ENCODE measurements around the gene ASCL5. TPM values are rescaled to one million over a fixed set of nuclear protein-coding genes. Genes with fewer than 3 reads are reported as not detected.

ASCL5 gene
- total and polyA plus RNA-seq, 2 of the 13 experiments (the other 11 are each of a cell fraction or from before 2014, with no cell fraction given) = not detected

DNA sequence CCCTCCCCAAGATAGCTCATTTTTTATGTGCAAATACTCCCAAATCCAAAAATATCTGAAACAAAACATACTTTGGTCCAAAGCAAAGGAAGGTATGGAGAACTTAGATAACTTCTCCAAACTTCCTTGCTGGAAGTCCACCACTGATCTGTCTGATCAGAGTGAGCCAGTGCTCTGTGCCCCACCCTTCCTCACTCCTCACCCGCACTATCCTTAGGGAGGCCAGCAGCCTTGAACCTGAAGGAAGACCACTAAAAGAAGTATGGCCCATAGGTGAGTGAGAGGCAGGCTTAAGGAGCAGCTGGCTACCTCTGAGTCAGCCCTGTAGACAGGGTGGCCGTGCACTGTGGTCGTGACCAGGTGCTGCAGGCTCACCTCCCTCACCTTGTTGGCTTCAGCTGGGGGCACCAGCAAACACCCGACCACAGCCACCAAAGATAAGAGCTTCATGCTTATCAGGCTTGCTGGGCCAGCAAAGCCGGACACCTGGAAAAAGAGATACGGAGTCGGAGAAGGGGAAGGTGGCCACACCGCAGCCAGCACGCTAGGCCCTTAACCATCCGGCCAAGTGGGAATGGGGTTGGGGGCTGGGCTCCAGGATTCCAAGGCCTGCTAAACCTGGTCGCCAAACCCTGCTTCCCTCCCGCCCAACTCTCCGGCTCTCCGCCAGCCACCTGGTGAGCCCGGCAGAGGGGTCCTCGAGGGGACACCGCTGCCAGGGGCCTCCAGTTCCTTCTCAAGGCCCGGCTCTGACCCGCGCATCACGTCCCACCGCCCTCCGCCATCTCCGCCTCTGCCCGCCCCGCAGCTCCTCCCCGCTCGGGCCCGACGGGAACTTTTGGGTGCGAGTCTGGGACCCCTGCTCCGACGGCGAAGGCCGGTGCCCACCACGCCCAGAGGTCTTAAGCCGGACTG, 26.7 kb upstream of the ASCL5 start (continued):
- TF ChIP-seq SCMH1 (CRISPR knock-in tag; IDR thresholded peaks at IDR 0.05; ENCODE audit: borderline replicate concordance) (no peak), ZNF337 (CRISPR knock-in tag; IDR thresholded peaks at IDR 0.05; ENCODE audit: borderline replicate concordance, low read depth) (no peak), AGO1 (IDR thresholded peaks at IDR 0.05; ENCODE audit: low read depth, low read length, poor library complexity, severe bottlenecking) (peak; percentile 56), TCF7 (IDR thresholded peaks at IDR 0.05; ENCODE audit: low read depth) (no peak), ZNF607 (CRISPR knock-in tag; IDR thresholded peaks at IDR 0.05; ENCODE audit: borderline replicate concordance) (no peak), ZNF317 (CRISPR knock-in tag; IDR thresholded peaks at IDR 0.05) (0 out of 2 replicates have a peak, but pooled peaks have one; percentile 46), ZNF768 (CRISPR knock-in tag; IDR thresholded peaks at IDR 0.05) (0 out of 2 replicates have a peak, but pooled peaks have one; percentile 19), PHF8 (CRISPR knock-in tag; IDR thresholded peaks at IDR 0.05) (peak; percentile 74), PHF21A (CRISPR knock-in tag; IDR thresholded peaks at IDR 0.05) (no peak), KAT7 (CRISPR knock-in tag; IDR thresholded peaks at IDR 0.05; ENCODE audit: borderline replicate concordance) (no peak), CENPX (CRISPR knock-in tag; IDR thresholded peaks at IDR 0.05) (no peak), ZNF562 (CRISPR knock-in tag; IDR thresholded peaks at IDR 0.05; ENCODE audit: borderline replicate concordance) (no peak), ZMYM4 (CRISPR knock-in tag; IDR thresholded peaks at IDR 0.05) (peak; percentile 9; the same call in 1 of the 2 replicates), ZNF777 (CRISPR knock-in tag; IDR thresholded peaks at IDR 0.05) (peak; percentile 85), ZNF292 (CRISPR knock-in tag; IDR thresholded peaks at IDR 0.05; ENCODE audit: borderline replicate concordance, low read depth) (0 out of 2 replicates have a peak, but pooled peaks have one; percentile 49), NONO (IDR thresholded peaks at IDR 0.05) (no peak), NONO (CRISPR knock-in tag; conservative IDR thresholded peaks at IDR 0.05) (no peak), GABPB1 (CRISPR knock-in tag; IDR thresholded peaks at IDR 0.05) (peak; percentile 41; the same call in 1 of the 2 replicates), ZNF17 (CRISPR knock-in tag; IDR thresholded peaks at IDR 0.05) (no peak), ZNF20 (CRISPR knock-in tag; IDR thresholded peaks at IDR 0.05) (no peak)
- TF ChIP-seq, protein P1, sequence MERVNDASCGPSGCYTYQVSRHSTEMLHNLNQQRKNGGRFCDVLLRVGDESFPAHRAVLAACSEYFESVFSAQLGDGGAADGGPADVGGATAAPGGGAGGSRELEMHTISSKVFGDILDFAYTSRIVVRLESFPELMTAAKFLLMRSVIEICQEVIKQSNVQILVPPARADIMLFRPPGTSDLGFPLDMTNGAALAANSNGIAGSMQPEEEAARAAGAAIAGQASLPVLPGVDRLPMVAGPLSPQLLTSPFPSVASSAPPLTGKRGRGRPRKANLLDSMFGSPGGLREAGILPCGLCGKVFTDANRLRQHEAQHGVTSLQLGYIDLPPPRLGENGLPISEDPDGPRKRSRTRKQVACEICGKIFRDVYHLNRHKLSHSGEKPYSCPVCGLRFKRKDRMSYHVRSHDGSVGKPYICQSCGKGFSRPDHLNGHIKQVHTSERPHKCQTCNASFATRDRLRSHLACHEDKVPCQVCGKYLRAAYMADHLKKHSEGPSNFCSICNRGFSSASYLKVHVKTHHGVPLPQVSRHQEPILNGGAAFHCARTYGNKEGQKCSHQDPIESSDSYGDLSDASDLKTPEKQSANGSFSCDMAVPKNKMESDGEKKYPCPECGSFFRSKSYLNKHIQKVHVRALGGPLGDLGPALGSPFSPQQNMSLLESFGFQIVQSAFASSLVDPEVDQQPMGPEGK (CRISPR knock-in tag; IDR thresholded peaks at IDR 0.05) = no peak; the same call in 1 of the 2 replicates
- TF ChIP-seq, protein P2, sequence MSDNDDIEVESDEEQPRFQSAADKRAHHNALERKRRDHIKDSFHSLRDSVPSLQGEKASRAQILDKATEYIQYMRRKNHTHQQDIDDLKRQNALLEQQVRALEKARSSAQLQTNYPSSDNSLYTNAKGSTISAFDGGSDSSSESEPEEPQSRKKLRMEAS (IDR thresholded peaks at IDR 0.05) = peak; percentile 35; the same call in 1 of the 2 replicates
- TF ChIP-seq, protein P3, sequence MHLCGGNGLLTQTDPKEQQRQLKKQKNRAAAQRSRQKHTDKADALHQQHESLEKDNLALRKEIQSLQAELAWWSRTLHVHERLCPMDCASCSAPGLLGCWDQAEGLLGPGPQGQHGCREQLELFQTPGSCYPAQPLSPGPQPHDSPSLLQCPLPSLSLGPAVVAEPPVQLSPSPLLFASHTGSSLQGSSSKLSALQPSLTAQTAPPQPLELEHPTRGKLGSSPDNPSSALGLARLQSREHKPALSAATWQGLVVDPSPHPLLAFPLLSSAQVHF (CRISPR knock-in tag; IDR thresholded peaks at IDR 0.05) = no peak
- TF ChIP-seq, protein P4, sequence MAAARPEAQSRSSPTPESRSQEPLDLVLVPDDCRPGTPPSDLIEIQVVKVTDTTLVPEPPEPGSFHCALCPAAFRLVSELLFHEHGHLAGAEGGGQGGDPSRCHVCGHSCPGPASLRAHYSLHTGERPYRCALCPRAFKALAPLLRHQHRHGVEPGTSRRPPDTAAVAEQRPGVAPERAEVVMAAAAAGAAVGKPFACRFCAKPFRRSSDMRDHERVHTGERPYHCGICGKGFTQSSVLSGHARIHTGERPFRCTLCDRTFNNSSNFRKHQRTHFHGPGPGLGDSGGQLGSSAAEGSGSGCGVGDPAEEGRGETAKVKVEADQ (CRISPR knock-in tag; IDR thresholded peaks at IDR 0.05; ENCODE audit: borderline replicate concordance) = no peak
- TF ChIP-seq, protein P5, sequence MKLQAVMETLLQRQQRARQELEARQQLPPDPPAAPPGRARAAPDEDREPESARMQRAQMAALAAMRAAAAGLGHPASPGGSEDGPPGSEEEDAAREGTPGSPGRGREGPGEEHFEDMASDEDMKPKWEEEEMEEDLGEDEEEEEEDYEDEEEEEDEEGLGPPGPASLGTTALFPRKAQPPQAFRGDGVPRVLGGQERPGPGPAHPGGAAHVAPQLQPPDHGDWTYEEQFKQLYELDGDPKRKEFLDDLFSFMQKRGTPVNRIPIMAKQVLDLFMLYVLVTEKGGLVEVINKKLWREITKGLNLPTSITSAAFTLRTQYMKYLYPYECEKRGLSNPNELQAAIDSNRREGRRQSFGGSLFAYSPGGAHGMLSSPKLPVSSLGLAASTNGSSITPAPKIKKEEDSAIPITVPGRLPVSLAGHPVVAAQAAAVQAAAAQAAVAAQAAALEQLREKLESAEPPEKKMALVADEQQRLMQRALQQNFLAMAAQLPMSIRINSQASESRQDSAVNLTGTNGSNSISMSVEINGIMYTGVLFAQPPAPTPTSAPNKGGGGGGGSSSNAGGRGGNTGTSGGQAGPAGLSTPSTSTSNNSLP (IDR thresholded peaks at IDR 0.05; ENCODE audit: low read depth, low read length) = no peak
